GM18907 (cell line): ENCODE results near the gene CSAG3.

ENCODE experiments used
- ATAC-seq: cut with Tn5 transposase; IDR thresholded peaks from one replicate; pipeline ENCODE4 v1.9.1; 2021; ENCODE audit warnings: mild to moderate bottlenecking, moderate library complexity; ENCODE audit not compliant: unreplicated experiment

The CSAG3 gene

GRCh38 chrX:152806035-152806434, 47.0 kb downstream of the CSAG3 start:
- no peak for ATAC-seq
